DOHH2 (cell line): ENCODE measurements around the gene KCNK7.

ENCODE experiments used
- H3F3A ChIP-seq: fragments of 200-600 bp; sonication (generic), shearing (Covaris generic); 2 replicates; pipeline ENCODE4 v1.6.0; 2016; ENCODE audit warnings: antibody characterized with exemption, mild to moderate bottlenecking; ENCODE audit not compliant: control insufficient read depth, insufficient read depth
- H3K27ac ChIP-seq: fragments of 200-600 bp; sonication (generic); 2 replicates; pipeline ENCODE4 v1.5.1; 2014; ENCODE audit warnings: low read depth, mild to moderate bottlenecking, low read length, moderate library complexity
- H3K27me3 ChIP-seq: fragments of 200-600 bp; sonication (generic); 2 replicates; pipeline ENCODE4 v1.6.1; 2014; ENCODE audit warnings: mild to moderate bottlenecking, low read length, mixed read lengths; ENCODE audit not compliant: control insufficient read depth
- H3K36me3 ChIP-seq: fragments of 200-600 bp; sonication (generic); 2 replicates; pipeline ENCODE4 v1.6.1; 2014; ENCODE audit warnings: mild to moderate bottlenecking, low read length, moderate library complexity, mixed read lengths; ENCODE audit not compliant: control insufficient read depth
- H3K4me1 ChIP-seq: fragments of 200-600 bp; sonication (generic); 2 replicates; pipeline ENCODE4 v1.6.1; 2014; ENCODE audit warnings: mild to moderate bottlenecking, low read length, mixed read lengths; ENCODE audit not compliant: control insufficient read depth
- H3K4me2 ChIP-seq: fragments of 200-600 bp; sonication (generic); 2 replicates; pipeline ENCODE4 v1.6.0; 2014; ENCODE audit warnings: mild to moderate bottlenecking, low read length, moderate library complexity
- H3K4me3 ChIP-seq: fragments of 200-600 bp; sonication (generic); 2 replicates; pipeline ENCODE4 v1.5.1; 2014; ENCODE audit warnings: mild to moderate bottlenecking, low read length, mixed read lengths
- H3K79me2 ChIP-seq: fragments of 200-600 bp; sonication (generic); 2 replicates; pipeline ENCODE4 v1.6.1; 2014; ENCODE audit warnings: mild to moderate bottlenecking, low read length, mixed read lengths; ENCODE audit not compliant: control insufficient read depth
- H3K9me2 ChIP-seq: fragments of 200-600 bp; sonication (generic); replicated peaks from 2 replicates; pipeline ENCODE4 v1.6.1; 2014; ENCODE audit warnings: mild to moderate bottlenecking, low read length, mixed read lengths; ENCODE audit not compliant: control insufficient read depth
- H3K9me3 ChIP-seq: fragments of 200-600 bp; sonication (generic); 2 replicates; pipeline ENCODE4 v1.6.1; 2014; ENCODE audit warnings: antibody characterized with exemption, low read length, mixed read lengths; ENCODE audit not compliant: control insufficient read depth, insufficient read depth
- H4K20me1 ChIP-seq: fragments of 200-600 bp; sonication (generic); 2 replicates; pipeline ENCODE4 v1.6.0; 2014; ENCODE audit warnings: low read depth, mild to moderate bottlenecking, antibody characterized with exemption, low read length, moderate library complexity; ENCODE audit not compliant: control insufficient read depth, insufficient read depth
- CTCF ChIP-seq: fragments of 200-600 bp; sonication (generic); IDR thresholded peaks from one replicate; pipeline ENCODE4 v1.5.1; 2014; ENCODE audit warnings: antibody characterized with exemption, mild to moderate bottlenecking, low read depth, low read length; ENCODE audit not compliant: poor library complexity, severe bottlenecking
- EZH2phosphoT487 ChIP-seq: fragments of 200-600 bp; sonication (generic); IDR thresholded peaks from 2 replicates; pipeline ENCODE4 v1.6.1; 2017; ENCODE audit warnings: borderline replicate concordance, mild to moderate bottlenecking, antibody characterized with exemption, low read length, moderate library complexity, mixed read lengths

Gene KCNK7

GRCh38 chr11:65547446-65548125 lies 48.0 kb downstream of the KCNK7 start:
- Histone ChIP-seq H3K36me3 (no peaks in the 10 kb centered on the region), H3K9me2 (no peaks in the 10 kb centered on the region), H3K4me2 (peak overlapping the region; percentile 66), H3K27me3 (no peaks in the 10 kb centered on the region), H3K4me1 (peaks cover 56% of the 10 kb centered on the region), H3K9me3 (no peaks in the 10 kb centered on the region), H3K4me3 (peak overlapping the region; percentile 53), H4K20me1 (no peaks in the 10 kb centered on the region), H3K79me2 (no peaks in the 10 kb centered on the region), H3F3A (peaks cover 21% of the 10 kb centered on the region), H3K27ac (peak overlapping the region; percentile 75)
- no peak for TF ChIP-seq EZH2phosphoT487

GRCh38 chr11:65546217-65546958 lies 49.2 kb downstream of the KCNK7 start:
- H3K36me3 ChIP-seq, result no peaks in the 10 kb centered on the region
- H3K4me3 ChIP-seq, result peak overlapping the region; percentile 53
- peak overlapping the region; percentile 75 for H3K27ac ChIP-seq

GRCh38 chr11:65545853-65546216 lies 49.8 kb downstream of the KCNK7 start:
- Histone ChIP-seq H3K4me3 (peak overlapping the region; percentile 53), H3K36me3 (no peaks in the 10 kb centered on the region), H3F3A (peaks cover 16% of the 10 kb centered on the region), H3K79me2 (no peaks in the 10 kb centered on the region), H3K27ac (peak overlapping the region; percentile 75), H3K4me1 (peaks cover 49% of the 10 kb centered on the region), H3K27me3 (no peaks in the 10 kb centered on the region), H3K4me2 (peak overlapping the region; percentile 66), H3K9me3 (no peaks in the 10 kb centered on the region), H4K20me1 (no peaks in the 10 kb centered on the region), H3K9me2 (no peaks in the 10 kb centered on the region)
- TF ChIP-seq CTCF (no peak), EZH2phosphoT487 (no peak)

More at GRCh38 chr11:65546217-65546958, 49.2 kb downstream of the KCNK7 start:
- Histone ChIP-seq H4K20me1 (no peaks in the 10 kb centered on the region), H3K27me3 (no peaks in the 10 kb centered on the region), H3F3A (peaks cover 16% of the 10 kb centered on the region), H3K4me1 (peaks cover 49% of the 10 kb centered on the region), H3K79me2 (no peaks in the 10 kb centered on the region), H3K9me3 (no peaks in the 10 kb centered on the region), H3K4me2 (peak overlapping the region; percentile 66), H3K9me2 (no peaks in the 10 kb centered on the region)
- TF ChIP-seq EZH2phosphoT487 (no peak), CTCF (no peak)
